CD4-positive, CD25-positive, alpha-beta regulatory T cell (primary cell): ENCODE results near the gene VPS54. TPM values are rescaled to one million over a fixed set of nuclear protein-coding genes. Genes with fewer than 3 reads are reported as not detected.

Experiments used
- ATAC-seq, 2 donors: fragments of 150-1000 bp; cut with Tn5 transposase; one replicate each; pipeline ENCODE4 v1.10.0; 2021; ENCODE audit warnings: low read depth in 2 of 2, moderate number of reproducible peaks in 2 of 2, moderate library complexity in 1 of 2
- DNase-seq, 3 donors: peaks; one replicate each; pipeline versions ENCODE4 v3.0.0 to v3.0.0-alpha.2; 2012 to 2022; ENCODE audit warnings: mixed read lengths in 1 of 3
- H3K27ac ChIP-seq: one replicate; pipeline ENCODE4 v1.7.0; 2013; ENCODE audit warnings: mild to moderate bottlenecking, low read length; ENCODE audit not compliant: insufficient read depth, poor library complexity, severe bottlenecking
- H3K27me3 ChIP-seq: one replicate; pipeline ENCODE4 v1.7.0; 2013; ENCODE audit warnings: low read length; ENCODE audit not compliant: control insufficient read depth, insufficient read depth
- H3K36me3 ChIP-seq: one replicate; pipeline ENCODE4 v1.7.0; 2013; ENCODE audit warnings: mild to moderate bottlenecking, low read length, moderate library complexity; ENCODE audit not compliant: control insufficient read depth, insufficient read depth
- H3K4me1 ChIP-seq: 2 replicates; pipeline ENCODE4 v1.7.0; 2013; ENCODE audit warnings: mild to moderate bottlenecking, low read length; ENCODE audit not compliant: insufficient read depth, control insufficient read depth, poor library complexity, severe bottlenecking
- H3K4me3 ChIP-seq: one replicate; pipeline ENCODE4 v1.7.0; 2013; ENCODE audit warnings: low read depth, mild to moderate bottlenecking, low read length, moderate library complexity
- H3K9me3 ChIP-seq, 2 experiments: 1 replicate in 1 of 2; 2 replicates in 1 of 2; pipeline ENCODE4 v1.7.0; 2013; ENCODE audit warnings: low read length in 2 of 2, mild to moderate bottlenecking in 1 of 2, moderate library complexity in 1 of 2; ENCODE audit not compliant: control insufficient read depth in 2 of 2
- H3K27ac Mint-ChIP-seq, 3 donors: one replicate each; pipeline ENCODE4 v1.8.0; 2020 to 2022; ENCODE audit warnings: mild to moderate bottlenecking in 3 of 3, mixed read lengths in 3 of 3, moderate library complexity in 2 of 3
- H3K27me3 Mint-ChIP-seq: one replicate; pipeline ENCODE4 v1.8.0; 2022; ENCODE audit warnings: mild to moderate bottlenecking, mixed read lengths
- H3K36me3 Mint-ChIP-seq: one replicate; pipeline ENCODE4 v1.8.0; 2020; ENCODE audit warnings: mixed read lengths
- H3K4me1 Mint-ChIP-seq, 4 donors: one replicate each; pipeline ENCODE4 v1.8.0; 2020 to 2022; ENCODE audit warnings: mixed read lengths in 4 of 4, mild to moderate bottlenecking in 1 of 4
- H3K4me3 Mint-ChIP-seq, 4 donors: one replicate each; pipeline ENCODE4 v1.8.0; 2020 to 2022; ENCODE audit warnings: mild to moderate bottlenecking in 4 of 4, mixed read lengths in 4 of 4, moderate library complexity in 3 of 4
- H3K9me3 Mint-ChIP-seq, 7 donors: one replicate each; pipeline ENCODE4 v1.8.0; 2020 to 2022; ENCODE audit warnings: mixed read lengths in 7 of 7, mild to moderate bottlenecking in 3 of 7, moderate library complexity in 2 of 7
- polyA plus RNA-seq, 4 donors: library from polyadenylated mRNA; unstranded; fragments of 300-500 nt; fragmentation: Illumina TruSeq; gene quantifications; one replicate each; pipeline ENCODE4 v1.2.3, GENCODE V29; 2021
- total RNA-seq: library from RNA; stranded (reverse); gene quantifications from one replicate; pipeline ENCODE4 v1.2.3, GENCODE V29; 2022

The VPS54 gene
- total and polyA plus RNA-seq, 5 donors from 2014 or later = 6.4 to 20.7 (median 12.2) TPM

- peaks cover 37% of the 10 kb centered on the region for H3K4me1 ChIP-seq
- H3K9me3 Mint-ChIP-seq = peaks cover 0 to 4% (median 0%) of the 10 kb centered on the region in 7 donors
- no peaks in the 10 kb centered on the region for H3K9me3 ChIP-seq
- DNase-seq = peak; percentile 15 to 90 (median 76)
- H3K27ac ChIP-seq = peak overlapping the region; percentile 73
- H3K27ac Mint-ChIP-seq = peak overlapping the region; percentile 60 to 82 (median 81)
- H3K4me3 ChIP-seq = peak overlapping the region; percentile 70
- peaks cover 33 to 61% (median 49%) of the 10 kb centered on the region in 4 donors for H3K4me1 Mint-ChIP-seq
- peak; percentile 96 to 98 for ATAC-seq
- no peaks in the 10 kb centered on the region for H3K36me3 ChIP-seq
- H3K36me3 Mint-ChIP-seq = no peaks in the 10 kb centered on the region
- peak overlapping the region; percentile 18 to 71 (median 52) for H3K4me3 Mint-ChIP-seq
- H3K27me3 Mint-ChIP-seq = no peaks in the 10 kb centered on the region
- no peaks in the 10 kb centered on the region for H3K27me3 ChIP-seq
These were observed 16.9 kb upstream of the VPS54 start for GRCh38 chr2:64036034-64036705.

- peaks cover 31 to 56% (median 47%) of the 10 kb centered on the region in 4 donors for H3K4me1 Mint-ChIP-seq
- no peaks in the 10 kb centered on the region for H3K27me3 Mint-ChIP-seq
- H3K36me3 Mint-ChIP-seq = no peaks in the 10 kb centered on the region
- no peaks in the 10 kb centered on the region for H3K9me3 ChIP-seq
- peak in 2 of 3 donors; percentile 26 to 68 for DNase-seq
- H3K27me3 ChIP-seq = no peaks in the 10 kb centered on the region
- H3K4me3 Mint-ChIP-seq = peak overlapping the region; percentile 34 to 71 (median 50)
- peaks cover 34% of the 10 kb centered on the region for H3K4me1 ChIP-seq
- no peaks in the 10 kb centered on the region for H3K36me3 ChIP-seq
- peaks cover 0 to 4% (median 0%) of the 10 kb centered on the region in 7 donors for H3K9me3 Mint-ChIP-seq
- peak overlapping the region; percentile 82 to 90 (median 87) for H3K27ac Mint-ChIP-seq
- H3K4me3 ChIP-seq = peak overlapping the region; percentile 70
- peak overlapping the region; percentile 73 for H3K27ac ChIP-seq
- peak; percentile 23 to 45 for ATAC-seq
These were observed 16.1 kb upstream of the VPS54 start for GRCh38 chr2:64035072-64035942.

- H3K27ac ChIP-seq = no peak overlapping the region
- H3K4me3 ChIP-seq = no peak overlapping the region
- peaks cover 0 to 3% (median 0%) of the 10 kb centered on the region in 7 donors for H3K9me3 Mint-ChIP-seq
- no peaks in the 10 kb centered on the region for H3K9me3 ChIP-seq
- no peak overlapping the region for H3K27ac Mint-ChIP-seq
- H3K27me3 ChIP-seq = no peaks in the 10 kb centered on the region
- H3K4me1 ChIP-seq = peaks cover 10% of the 10 kb centered on the region
- no peak for ATAC-seq
- DNase-seq = no peak
- peaks cover 15 to 29% (median 24%) of the 10 kb centered on the region in 4 donors for H3K4me1 Mint-ChIP-seq
- no peaks in the 10 kb centered on the region for H3K36me3 Mint-ChIP-seq
- no peaks in the 10 kb centered on the region for H3K36me3 ChIP-seq
- H3K4me3 Mint-ChIP-seq = no peak overlapping the region
- no peaks in the 10 kb centered on the region for H3K27me3 Mint-ChIP-seq
These were observed 10.0 kb upstream of the VPS54 start for GRCh38 chr2:64029116-64029665.

- DNase-seq (peak in 2 of 3 donors; percentile 33 to 63), ATAC-seq (peak; percentile 81 to 86)
- Histone ChIP-seq H3K27ac (no peak overlapping the region), H3K36me3 (no peaks in the 10 kb centered on the region), H3K4me3 (peak overlapping the region; percentile 56), H3K27me3 (no peaks in the 10 kb centered on the region), H3K4me1 (peaks cover 10% of the 10 kb centered on the region), H3K9me3 (no peaks in the 10 kb centered on the region)
- Mint-ChIP-seq H3K27me3 (no peaks in the 10 kb centered on the region), H3K4me1 (peaks cover 12 to 27% (median 21%) of the 10 kb centered on the region in 4 donors), H3K4me3 (peak overlapping the region in 2 of 4 donors; percentile 65 to 77), H3K9me3 (peaks cover 0 to 3% (median 0%) of the 10 kb centered on the region in 7 donors), H3K36me3 (no peaks in the 10 kb centered on the region), H3K27ac (peak overlapping the region in 2 of 3 donors; percentile 6 to 86)
These were observed 6.5 kb upstream of the VPS54 start for GRCh38 chr2:64025741-64026140.

- Histone ChIP-seq H3K4me1 (peaks cover 18% of the 10 kb centered on the region), H3K27ac (no peak overlapping the region), H3K9me3 (no peaks in the 10 kb centered on the region), H3K27me3 (no peaks in the 10 kb centered on the region), H3K4me3 (no peak overlapping the region), H3K36me3 (no peaks in the 10 kb centered on the region)
- Mint-ChIP-seq H3K27me3 (no peaks in the 10 kb centered on the region), H3K4me3 (no peak overlapping the region), H3K4me1 (peaks cover 24 to 40% (median 31%) of the 10 kb centered on the region in 4 donors), H3K9me3 (no peaks in the 10 kb centered on the region), H3K36me3 (peaks cover 3% of the 10 kb centered on the region), H3K27ac (no peak overlapping the region)
- ATAC-seq (no peak), DNase-seq (no peak)
These were observed 5.2 kb upstream of the VPS54 start for GRCh38 chr2:64024259-64024949.

GRCh38 chr2:64023485-64024258 lies 4.4 kb upstream of the VPS54 start:
- DNase-seq = peak in 1 of 3 donors; percentile 18
- Mint-ChIP-seq H3K27ac (no peak overlapping the region), H3K9me3 (no peaks in the 10 kb centered on the region)

More at GRCh38 chr2:64023485-64024258, 4.4 kb upstream of the VPS54 start:
- Histone ChIP-seq H3K27ac (no peak overlapping the region), H3K9me3 (no peaks in the 10 kb centered on the region), H3K4me1 (peaks cover 19% of the 10 kb centered on the region), H3K36me3 (no peaks in the 10 kb centered on the region), H3K27me3 (no peaks in the 10 kb centered on the region), H3K4me3 (no peak overlapping the region)
- Mint-ChIP-seq H3K4me1 (peaks cover 24 to 40% (median 31%) of the 10 kb centered on the region in 4 donors), H3K27me3 (no peaks in the 10 kb centered on the region), H3K36me3 (peaks cover 3% of the 10 kb centered on the region), H3K4me3 (no peak overlapping the region)
- no peak for ATAC-seq
